ENCODE data around the gene NUDCD3. TPM values are rescaled to one million over a fixed set of nuclear protein-coding genes. Genes with fewer than 3 reads are reported as not detected.

Gene NUDCD3
- total and polyA plus RNA-seq, 4 donors = 15.4 to 30.7 (median 24.3) TPM

DNA sequence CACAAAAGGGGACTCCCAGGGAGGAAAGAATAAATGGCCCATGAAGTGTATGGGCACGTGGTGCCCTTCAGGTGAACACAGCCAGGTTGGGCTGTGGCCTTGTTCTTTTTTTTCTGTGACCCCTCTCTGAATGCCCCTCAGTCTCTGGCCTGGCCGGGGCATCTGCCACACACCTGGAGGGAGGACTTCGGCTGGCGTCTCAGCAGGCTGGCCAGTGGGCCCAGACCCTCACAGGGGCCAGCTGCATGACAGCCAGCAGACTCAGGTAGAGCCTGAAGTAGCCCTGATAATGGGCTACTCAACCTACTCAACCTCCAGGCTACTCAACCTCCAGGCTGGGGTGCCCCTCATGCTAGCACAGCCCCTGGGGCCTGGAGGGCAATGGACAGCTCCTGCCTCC, 155.3 kb downstream of the NUDCD3 start:
- WGBS = 92% methylated on average over 4 of the region's 4 CpGs
- H3K4me1 ChIP-seq (ENCODE audit: control insufficient read depth in 4 of 4, insufficient read depth in 4 of 4, low read length in 3 of 4) = no peaks in the 10 kb centered on the region
- H3K4me3 ChIP-seq (ENCODE audit: low read depth in 1 of 3, low read length in 3 of 3) = no peak overlapping the region
- TF ChIP-seq, protein P1, sequence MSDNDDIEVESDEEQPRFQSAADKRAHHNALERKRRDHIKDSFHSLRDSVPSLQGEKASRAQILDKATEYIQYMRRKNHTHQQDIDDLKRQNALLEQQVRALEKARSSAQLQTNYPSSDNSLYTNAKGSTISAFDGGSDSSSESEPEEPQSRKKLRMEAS (IDR thresholded peaks at IDR 0.05) = no peak
- TF ChIP-seq, protein P2, sequence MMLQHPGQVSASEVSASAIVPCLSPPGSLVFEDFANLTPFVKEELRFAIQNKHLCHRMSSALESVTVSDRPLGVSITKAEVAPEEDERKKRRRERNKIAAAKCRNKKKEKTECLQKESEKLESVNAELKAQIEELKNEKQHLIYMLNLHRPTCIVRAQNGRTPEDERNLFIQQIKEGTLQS (IDR thresholded peaks at IDR 0.05) = no peak
- TF ChIP-seq NR2F2 (IDR thresholded peaks at IDR 0.05) (no peak), FOXA1 (IDR thresholded peaks at IDR 0.05) (no peak), REST (IDR thresholded peaks at IDR 0.05) (no peak), JUND (IDR thresholded peaks at IDR 0.05) (no peak), EGR1 (IDR thresholded peaks at IDR 0.05; ENCODE audit: low read depth in 2 of 2) (no peak)
- H3K27me3 ChIP-seq (ENCODE audit: control insufficient read depth in 4 of 4, insufficient read depth in 4 of 4, low read length in 3 of 4) = no peaks in the 10 kb centered on the region
- H3K9ac ChIP-seq (ENCODE audit: low read depth in 1 of 2, low read length in 2 of 2) = no peak overlapping the region
- no peaks in the 10 kb centered on the region for H3K36me3 ChIP-seq (ENCODE audit: control insufficient read depth in 4 of 4, insufficient read depth in 3 of 4, low read depth in 1 of 4, low read length in 3 of 4)
- no peak overlapping the region for H3K27ac ChIP-seq (ENCODE audit: low read depth in 1 of 2, low read length in 2 of 2)
- no peaks in the 10 kb centered on the region for H3K9me3 ChIP-seq (ENCODE audit: control insufficient read depth in 4 of 4, low read length in 3 of 4)
- DNase-seq (ENCODE audit: low spot score) = no peak

GRCh38 chr7:44334734-44335097, 155.7 kb downstream of the NUDCD3 start:
- no peak overlapping the region for H3K9ac ChIP-seq (ENCODE audit: low read depth in 1 of 2, low read length in 2 of 2)

GRCh38 chr7:44333911-44334733, 156.3 kb downstream of the NUDCD3 start:
- TF ChIP-seq REST (IDR thresholded peaks at IDR 0.05) (no peak), YY1 (IDR thresholded peaks at IDR 0.05) (no peak)
- no peaks in the 10 kb centered on the region for H3K9me3 ChIP-seq (ENCODE audit: control insufficient read depth in 4 of 4, low read length in 3 of 4)
- H3K27me3 ChIP-seq (ENCODE audit: control insufficient read depth in 4 of 4, insufficient read depth in 4 of 4, low read length in 3 of 4) = no peaks in the 10 kb centered on the region
- H3K9ac ChIP-seq (ENCODE audit: low read depth in 1 of 2, low read length in 2 of 2) = no peak overlapping the region
- 89% methylated on average over 19 of the region's 19 CpGs for WGBS
- no peaks in the 10 kb centered on the region for H3K4me1 ChIP-seq (ENCODE audit: control insufficient read depth in 4 of 4, insufficient read depth in 4 of 4, low read length in 3 of 4)
- no peak overlapping the region for H3K27ac ChIP-seq (ENCODE audit: low read depth in 1 of 2, low read length in 2 of 2)
- no peak for DNase-seq (ENCODE audit: low spot score)
- no peak overlapping the region for H3K4me3 ChIP-seq (ENCODE audit: low read depth in 1 of 3, low read length in 3 of 3)
- no peaks in the 10 kb centered on the region for H3K36me3 ChIP-seq (ENCODE audit: control insufficient read depth in 4 of 4, insufficient read depth in 3 of 4, low read depth in 1 of 4, low read length in 3 of 4)

More at GRCh38 chr7:44334734-44335097, 155.7 kb downstream of the NUDCD3 start:
- TF ChIP-seq HNF4A (conservative IDR thresholded peaks at IDR 0.05) = no peak
- no peak for TF ChIP-seq JUND (IDR thresholded peaks at IDR 0.05)
- TF ChIP-seq, protein P1 (IDR thresholded peaks at IDR 0.05) = no peak
- TF ChIP-seq, protein P2 (IDR thresholded peaks at IDR 0.05) = no peak
- no peak for TF ChIP-seq FOXA1 (IDR thresholded peaks at IDR 0.05)
- TF ChIP-seq SP1 (IDR thresholded peaks at IDR 0.05) = no peak
- no peak for TF ChIP-seq EGR1 (IDR thresholded peaks at IDR 0.05; ENCODE audit: low read depth in 2 of 2)
- TF ChIP-seq GABPA (IDR thresholded peaks at IDR 0.05 in 1 of 2, conservative IDR thresholded peaks at IDR 0.05 in 1 of 2) = no peak
- TF ChIP-seq HNF4G (IDR thresholded peaks at IDR 0.05) = no peak
- no peaks in the 10 kb centered on the region for H3K9me3 ChIP-seq (ENCODE audit: control insufficient read depth in 4 of 4, low read length in 3 of 4)
- no peak overlapping the region for H3K27ac ChIP-seq (ENCODE audit: low read depth in 1 of 2, low read length in 2 of 2)
- H3K27me3 ChIP-seq (ENCODE audit: control insufficient read depth in 4 of 4, insufficient read depth in 4 of 4, low read length in 3 of 4) = no peaks in the 10 kb centered on the region
- no peak for DNase-seq (ENCODE audit: low spot score)
- H3K4me1 ChIP-seq (ENCODE audit: control insufficient read depth in 4 of 4, insufficient read depth in 4 of 4, low read length in 3 of 4) = no peaks in the 10 kb centered on the region
- H3K36me3 ChIP-seq (ENCODE audit: control insufficient read depth in 4 of 4, insufficient read depth in 3 of 4, low read depth in 1 of 4, low read length in 3 of 4) = no peaks in the 10 kb centered on the region
- 94% methylated on average over 11 of the region's 11 CpGs for WGBS
- no peak overlapping the region for H3K4me3 ChIP-seq (ENCODE audit: low read depth in 1 of 3, low read length in 3 of 3)

Measured in liver (tissue), 9 donors.